GM19099 (cell line): ENCODE measurements around the gene COX8C.

ENCODE experiments used
- POLR2A ChIP-seq: IDR thresholded peaks from 3 replicates; pipeline ENCODE4 v1.6.1; 2011; ENCODE audit warnings: low read depth; ENCODE audit not compliant: insufficient read length; ENCODE audit errors: extremely low read depth

The COX8C gene

GRCh38 chr14:93346926-93347721 is at the start of gene COX8C:
Gene COX8C (plus strand): TSS chr14:93347182. CDS start chr14:93347269, 87 bp downstream.
- TF ChIP-seq POLR2A: no peak

GRCh38 chr14:93299416-93299815 is 47.6 kb upstream of the COX8C start:
- no peak for TF ChIP-seq POLR2A

DNA sequence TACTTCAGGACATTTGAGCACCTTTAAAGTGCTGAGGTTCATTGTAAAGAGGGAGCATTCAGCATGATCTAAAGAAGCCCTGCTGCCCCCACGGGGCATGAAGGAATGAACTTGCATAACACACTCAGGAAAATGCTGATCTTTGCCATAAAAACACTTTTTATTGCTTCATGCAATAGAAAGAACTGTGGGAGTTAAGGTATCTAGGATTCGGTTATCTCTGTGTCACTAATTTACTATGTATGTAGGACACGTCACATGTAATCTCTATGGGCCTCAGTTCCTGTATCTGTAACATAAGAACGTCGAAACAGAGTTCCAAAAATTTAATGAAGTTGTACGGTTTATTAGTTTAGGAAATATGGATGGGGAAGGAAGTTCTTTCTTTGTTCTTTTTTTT is 47.1 kb upstream of the COX8C start:
- TF ChIP-seq POLR2A: no peak

GRCh38 chr14:93301821-93302447 is 45.0 kb upstream of the COX8C start:
- TF ChIP-seq POLR2A: no peak

DNA sequence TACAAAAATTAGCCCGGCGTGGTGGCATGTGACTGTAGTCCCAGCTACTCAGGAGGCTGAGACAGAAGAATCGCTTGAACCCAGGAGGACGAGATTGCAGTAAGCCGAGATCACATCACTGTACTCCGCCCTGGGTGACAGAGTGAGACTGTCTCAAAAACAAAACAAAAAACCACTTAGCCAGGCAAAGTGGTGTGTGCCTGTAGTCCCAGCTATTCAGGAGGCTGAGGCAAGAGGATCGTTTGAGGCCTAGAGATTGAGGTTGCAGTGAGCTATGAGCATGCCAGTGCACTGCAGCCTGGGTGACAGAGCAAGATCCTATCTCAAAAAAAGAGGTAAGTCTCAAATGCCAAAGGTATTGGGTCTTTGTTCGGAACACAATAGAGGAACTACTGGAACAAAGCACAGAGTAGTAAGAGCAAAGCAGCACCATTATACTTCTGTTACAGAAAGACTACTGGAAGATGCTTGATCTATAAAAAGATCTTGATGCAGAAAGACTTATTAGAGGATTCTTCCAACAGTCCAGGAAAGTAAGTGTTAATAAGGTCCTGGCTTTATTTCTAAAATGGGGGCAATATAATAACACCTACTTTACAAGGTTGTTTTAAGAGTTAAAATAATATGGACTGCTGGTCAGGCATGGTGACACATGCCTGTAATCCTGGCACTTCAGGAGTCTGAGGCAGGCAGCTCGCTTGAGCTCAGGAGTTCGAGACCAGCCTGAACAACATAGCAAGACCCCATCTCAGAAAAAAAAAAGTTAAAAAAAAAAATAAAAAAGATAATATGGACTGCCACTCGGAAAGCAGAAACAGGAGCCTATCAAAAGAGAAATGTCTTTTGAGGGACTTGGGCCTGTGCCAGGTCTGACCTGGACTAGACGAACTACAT is 44.0 kb upstream of the COX8C start:
- no peak for TF ChIP-seq POLR2A

DNA sequence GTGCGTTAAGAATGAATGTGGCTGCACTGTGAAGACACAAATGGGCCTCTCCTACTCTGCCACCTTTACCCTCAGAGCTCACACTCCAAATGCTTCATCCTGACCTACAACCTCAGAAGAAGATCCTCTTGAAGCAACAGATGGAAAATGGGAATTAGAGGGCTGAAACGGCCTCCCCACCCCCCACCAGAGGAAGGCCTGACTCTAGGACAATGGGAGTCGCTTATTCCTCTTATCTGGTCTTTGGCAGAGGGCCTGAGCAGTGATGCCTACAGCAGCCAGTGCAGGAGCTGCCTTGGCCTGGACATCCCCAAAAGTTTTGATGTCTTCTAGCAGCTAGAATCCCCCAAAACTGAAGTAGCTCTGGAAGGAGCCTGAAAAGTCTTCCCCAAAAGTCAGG is 43.3 kb upstream of the COX8C start:
- TF ChIP-seq POLR2A: no peak

DNA sequence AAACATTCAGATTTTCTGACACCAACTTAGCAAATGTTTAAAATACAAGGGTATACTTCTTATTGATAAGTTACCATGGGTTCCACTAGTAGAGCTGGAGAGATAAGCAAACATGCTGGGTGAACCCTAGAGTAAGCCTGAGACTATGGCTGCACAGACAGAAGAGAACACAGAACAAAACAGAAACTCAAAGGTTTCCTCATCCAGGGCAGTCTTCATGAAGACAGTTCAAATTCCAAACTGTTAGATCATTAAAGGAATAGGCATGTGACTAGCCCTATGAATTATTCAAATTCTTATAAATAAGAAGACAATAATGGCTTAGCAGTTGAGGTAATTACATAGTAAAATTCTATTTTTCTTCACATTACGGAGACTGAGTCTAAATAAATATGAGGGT is 42.2 kb upstream of the COX8C start:
- no peak for TF ChIP-seq POLR2A

- no peak for TF ChIP-seq POLR2A
These were observed 41.1 kb upstream of the COX8C start for GRCh38 chr14:93305725-93306418.

DNA sequence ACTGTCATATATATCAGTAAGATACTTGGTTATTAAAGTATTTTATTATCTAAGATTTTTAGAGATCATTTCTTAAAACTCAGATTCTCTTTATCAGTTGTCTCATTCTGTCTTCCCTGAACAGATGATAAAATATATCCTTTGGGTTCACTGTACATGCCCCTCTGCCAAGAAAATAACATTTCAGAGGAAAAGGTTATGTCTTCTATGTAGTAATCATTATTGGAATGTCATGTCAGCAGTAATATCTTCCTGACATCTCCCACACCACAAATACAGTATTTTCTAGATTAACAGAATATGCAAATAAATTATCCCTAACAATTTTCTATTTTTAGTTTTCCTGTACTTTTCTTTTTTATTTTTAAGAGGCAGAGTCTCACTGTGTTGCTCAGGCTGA is 40.2 kb upstream of the COX8C start:
- no peak for TF ChIP-seq POLR2A

GRCh38 chr14:93308686-93309345 is 38.2 kb upstream of the COX8C start:
- TF ChIP-seq POLR2A: no peak

DNA sequence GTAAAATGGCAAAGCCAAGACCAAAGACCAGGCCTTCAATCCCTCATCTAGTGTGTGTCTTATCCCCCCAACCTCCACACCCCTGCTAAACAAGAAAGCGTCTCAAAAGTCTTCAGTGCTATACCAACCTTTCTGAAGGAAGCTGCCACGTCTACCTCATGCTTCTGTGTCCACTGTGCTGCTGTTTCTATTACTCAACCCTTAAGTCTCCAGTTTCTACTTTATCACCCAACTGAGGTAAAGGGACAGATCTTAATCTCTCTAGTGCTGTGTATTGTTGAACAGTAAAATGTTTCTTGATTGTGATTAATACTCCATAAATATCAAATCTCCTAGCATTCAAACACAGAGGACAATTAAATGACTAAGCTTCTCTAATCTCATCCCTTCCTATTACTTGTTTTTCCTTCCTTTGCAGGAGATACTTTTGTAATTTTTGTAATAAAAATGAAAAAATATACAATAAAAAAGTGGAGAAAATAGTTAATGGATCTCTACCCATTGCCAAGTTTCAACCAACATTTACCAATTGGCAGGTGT is 37.5 kb upstream of the COX8C start:
- no peak for TF ChIP-seq POLR2A

DNA sequence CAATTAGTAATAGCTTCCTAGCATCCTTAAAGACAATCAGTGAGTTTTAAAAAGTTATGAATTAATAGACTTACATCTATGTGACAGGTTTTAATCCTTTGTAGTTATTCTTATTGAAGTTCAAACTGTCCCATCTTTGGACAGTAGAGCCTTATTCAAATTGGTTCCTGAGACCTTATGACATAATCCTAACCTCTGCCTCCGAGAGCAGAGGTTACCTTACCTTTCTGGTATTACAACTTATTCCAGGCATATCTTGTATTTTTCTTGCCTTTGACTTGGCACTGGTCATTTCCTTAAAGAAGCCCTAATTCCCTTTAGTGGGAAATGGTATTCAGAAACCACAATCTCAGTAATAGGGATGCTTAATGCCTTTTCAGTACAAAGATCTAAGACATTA is 35.9 kb upstream of the COX8C start:
- TF ChIP-seq POLR2A: no peak

DNA sequence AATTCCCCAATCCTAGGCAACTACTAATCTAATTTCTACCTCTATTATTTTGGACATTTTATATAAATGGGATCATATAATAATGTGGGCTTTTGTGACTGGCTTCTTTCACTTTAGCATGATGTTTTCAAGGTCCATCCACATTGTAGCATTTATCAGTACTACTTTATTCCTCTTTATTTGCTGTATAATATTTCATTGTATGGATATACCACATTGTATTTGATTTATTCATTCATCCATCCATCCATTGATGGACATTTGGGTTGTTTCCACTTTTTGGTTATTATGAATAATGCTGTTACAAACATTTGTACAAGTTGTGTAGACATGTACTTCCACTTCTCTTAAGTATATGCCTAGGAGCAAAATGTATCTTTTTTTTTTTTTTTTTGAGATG is 31.4 kb upstream of the COX8C start:
- no peak for TF ChIP-seq POLR2A

- TF ChIP-seq POLR2A: no peak
These were observed 30.3 kb upstream of the COX8C start for GRCh38 chr14:93316716-93317115.

DNA sequence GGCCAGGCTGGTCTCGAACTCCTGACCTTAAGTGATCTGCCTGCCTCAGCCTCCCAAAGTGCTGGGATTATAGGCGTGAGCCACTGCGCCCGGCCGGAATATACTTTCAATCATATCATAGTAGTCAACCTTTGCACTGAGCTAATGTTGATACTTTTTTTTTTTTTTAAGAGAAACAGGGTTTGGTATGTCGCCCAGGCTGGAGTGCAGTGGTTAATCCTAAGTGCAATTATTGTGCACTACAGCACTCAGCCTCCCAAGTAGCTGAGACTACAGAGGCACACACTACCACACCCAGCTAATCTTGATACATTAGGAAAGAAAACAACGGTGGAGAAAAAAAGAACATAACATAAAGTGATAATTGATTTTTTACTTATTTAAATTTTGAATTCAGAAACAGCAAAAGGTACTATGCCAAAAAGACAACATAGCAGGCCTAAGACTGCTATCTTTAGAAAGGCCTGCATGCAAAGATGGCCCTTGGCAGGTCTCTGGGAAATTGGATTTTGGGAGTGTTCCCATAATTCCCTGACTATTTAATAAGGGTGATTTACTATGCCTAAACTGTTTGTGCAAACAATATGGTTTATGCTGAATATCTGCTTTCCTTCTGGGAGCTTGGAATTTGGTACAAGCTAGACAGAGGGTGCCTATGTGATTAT is 29.6 kb upstream of the COX8C start:
- TF ChIP-seq POLR2A: no peak
